ENCODE measurements around the gene UST.
"Not testable (repeated sequence)": the region's sequence is repeated elsewhere in the genome, so short reads cannot be mapped to it uniquely, and the experiment has no call there.

UST gene

DNA sequence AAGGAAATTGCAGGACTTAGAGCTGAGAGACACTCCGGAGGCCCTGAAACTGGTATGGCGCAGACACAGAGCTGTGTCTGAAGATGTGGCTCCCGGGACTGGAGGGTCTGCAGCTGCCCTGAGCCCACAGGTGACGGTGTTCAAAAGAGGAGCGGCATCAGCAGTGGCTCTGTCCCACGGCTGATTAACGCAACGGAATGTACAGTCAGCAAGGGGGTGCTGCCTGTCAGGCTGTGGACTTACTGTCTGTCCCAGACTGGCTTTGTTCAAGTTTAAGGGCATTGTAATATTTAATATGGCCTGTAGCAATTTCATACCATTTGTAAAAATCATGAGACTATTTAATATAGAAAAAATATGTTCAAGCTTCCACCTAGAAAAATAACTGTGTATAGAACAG, 342.7 kb downstream of the UST start:
- DNase-seq (ENCODE audit: low read depth) = no peak

DNA sequence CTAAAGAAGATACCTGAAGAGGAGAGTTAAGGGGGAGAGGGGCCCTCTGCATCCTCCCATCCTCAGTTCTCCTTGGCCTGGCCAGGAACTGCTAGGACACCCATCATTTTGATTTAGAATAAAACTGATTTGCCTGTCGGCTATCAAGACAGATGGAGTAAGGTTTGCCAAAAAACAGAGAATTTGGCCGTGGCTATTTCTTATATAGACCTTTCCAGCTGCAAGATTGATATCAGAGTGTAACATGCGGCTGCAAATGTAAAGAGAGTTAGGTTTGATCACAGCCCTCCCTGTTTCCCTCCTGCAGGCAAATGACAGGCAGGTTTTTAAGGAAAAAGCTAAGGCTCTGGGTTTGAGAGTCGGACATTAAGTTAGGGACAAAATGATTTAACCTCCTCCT, 344.1 kb downstream of the UST start:
- no peak for DNase-seq (ENCODE audit: low read depth)

DNA sequence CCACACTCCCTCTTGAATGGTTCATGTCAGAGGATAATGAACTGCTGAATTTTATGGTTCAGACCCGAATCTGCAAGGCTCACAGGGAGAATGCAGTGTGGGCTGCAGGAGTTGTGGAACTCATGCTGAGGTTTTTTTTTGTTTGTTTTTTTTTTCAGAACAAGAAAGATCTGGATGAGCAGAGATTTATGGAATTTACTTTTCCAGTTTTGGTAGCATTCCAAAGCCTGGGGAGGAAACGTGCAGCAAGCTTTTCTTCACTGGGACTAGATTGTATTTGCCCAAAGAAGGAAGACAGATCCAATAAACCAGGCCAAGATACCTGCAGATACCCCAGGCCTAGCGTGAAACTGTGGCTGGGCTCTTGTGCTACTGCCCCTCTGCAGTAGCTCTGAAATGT, 346.8 kb downstream of the UST start:
- no peak for DNase-seq (ENCODE audit: low read depth)

DNA sequence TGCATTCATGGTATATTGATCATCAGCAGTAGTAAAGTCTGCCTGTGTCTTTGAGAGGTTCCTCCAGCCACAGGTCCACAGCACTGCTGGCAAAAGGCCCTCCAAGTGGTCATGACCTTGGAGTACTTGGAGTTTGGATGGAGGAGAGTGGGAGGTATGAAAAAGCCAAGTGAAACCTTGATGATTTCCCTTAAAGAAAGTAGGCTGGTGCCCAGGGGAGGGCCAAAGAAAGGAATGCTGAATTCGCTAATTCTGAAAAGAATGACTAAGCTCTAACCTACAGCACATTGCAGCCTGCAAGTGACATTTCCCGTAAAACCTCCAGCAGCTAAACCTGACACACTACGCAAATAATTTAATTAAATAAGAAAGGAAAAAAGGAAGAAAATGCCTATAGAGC, 347.3 kb downstream of the UST start:
- no peak for DNase-seq (ENCODE audit: low read depth)

DNA sequence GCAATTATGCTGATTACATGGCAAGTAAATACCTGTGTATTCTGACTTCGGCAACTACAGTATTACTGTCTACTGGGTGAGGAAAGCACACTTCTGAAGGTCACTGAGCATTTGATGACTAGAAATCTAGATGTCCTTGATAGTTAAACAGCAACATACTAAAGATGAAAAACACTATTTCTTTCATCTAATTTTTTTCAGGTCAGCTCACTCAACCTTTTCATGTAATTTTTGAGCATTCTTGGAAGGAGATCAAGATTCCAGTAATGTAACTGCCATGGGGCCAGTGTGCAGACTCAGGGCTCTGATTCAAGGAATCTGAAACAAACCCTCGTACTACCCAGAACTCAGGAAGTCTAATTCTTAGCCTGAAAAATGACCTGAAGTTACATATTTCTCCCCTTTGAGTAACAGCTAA, 348.1 kb downstream of the UST start:
- DNase-seq (ENCODE audit: low read depth) = no peak

- DNase-seq (ENCODE audit: low read depth) = no peak
Measured at GRCh38 chr6:149095842-149096241, 349.0 kb downstream of the UST start.

DNA sequence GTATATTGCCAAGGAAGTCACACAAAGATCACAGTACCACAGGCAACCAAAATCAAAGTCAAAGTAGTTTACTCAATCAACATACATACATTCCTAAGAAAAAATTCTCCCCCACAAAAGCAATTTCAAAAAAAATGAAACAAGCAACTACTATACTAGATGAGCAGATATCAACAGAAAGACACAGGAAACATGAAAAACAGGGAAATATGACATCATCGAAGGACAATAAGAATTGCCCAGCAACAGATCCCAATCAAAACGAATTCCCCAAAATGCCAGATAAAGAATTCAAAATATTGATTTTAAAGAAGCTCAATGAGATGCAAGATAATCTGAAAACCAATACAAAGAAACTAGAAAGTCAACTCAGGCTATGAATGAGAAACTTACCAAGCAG, 351.0 kb downstream of the UST start:
- no peak for DNase-seq (ENCODE audit: low read depth)

DNA sequence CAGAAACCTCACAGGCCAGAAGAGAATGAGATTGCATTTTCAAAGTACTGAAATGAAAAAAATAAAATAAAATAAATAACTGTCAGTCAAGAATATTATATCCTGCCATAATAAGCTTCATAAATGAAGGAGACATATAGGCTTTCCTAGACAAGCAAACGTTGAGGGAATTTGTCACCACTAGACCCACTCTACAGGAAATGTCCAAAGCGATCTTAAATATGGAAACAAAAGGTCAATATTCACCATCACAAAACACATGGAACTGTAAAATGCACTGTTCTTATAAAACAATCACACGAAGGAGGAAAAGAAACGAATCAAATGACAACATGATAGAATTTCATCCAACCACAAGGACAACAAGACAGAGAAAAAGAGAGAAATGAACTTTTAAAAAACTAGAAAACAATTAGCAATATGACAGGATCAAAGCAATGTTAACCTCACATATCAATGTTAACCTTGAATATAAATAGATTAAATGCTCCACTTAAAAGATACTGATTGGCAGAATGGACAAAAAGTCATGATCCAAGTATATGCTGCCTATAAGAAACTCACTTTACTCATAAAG, 352.0 kb downstream of the UST start:
- DNase-seq (ENCODE audit: low read depth) = no peak

- DNase-seq (ENCODE audit: low read depth) = no peak
Measured at GRCh38 chr6:149102324-149102723, 355.5 kb downstream of the UST start.

DNA sequence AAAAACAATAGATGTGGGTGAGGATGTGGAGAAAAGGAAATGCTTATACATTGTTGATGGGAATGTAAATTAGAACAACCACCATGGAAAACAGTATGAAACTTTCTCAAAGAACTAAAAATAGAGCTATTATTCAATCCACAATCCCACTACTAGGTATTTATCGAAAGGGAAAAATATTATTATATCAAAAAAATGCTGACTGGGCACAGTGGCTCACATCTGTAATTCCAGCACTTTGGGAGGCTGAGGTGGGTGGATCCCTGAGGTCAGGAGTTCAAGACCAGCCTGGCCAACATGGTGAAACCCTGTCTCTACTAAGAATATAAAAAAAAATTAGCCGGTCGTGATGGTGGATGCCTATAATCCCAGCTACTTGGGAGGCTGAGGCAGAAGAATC, 357.1 kb downstream of the UST start:
- not testable (repeated sequence) for DNase-seq (ENCODE audit: low read depth)

- no peak for DNase-seq (ENCODE audit: low read depth)
Measured at GRCh38 chr6:149107520-149107919, 360.7 kb downstream of the UST start.

DNA sequence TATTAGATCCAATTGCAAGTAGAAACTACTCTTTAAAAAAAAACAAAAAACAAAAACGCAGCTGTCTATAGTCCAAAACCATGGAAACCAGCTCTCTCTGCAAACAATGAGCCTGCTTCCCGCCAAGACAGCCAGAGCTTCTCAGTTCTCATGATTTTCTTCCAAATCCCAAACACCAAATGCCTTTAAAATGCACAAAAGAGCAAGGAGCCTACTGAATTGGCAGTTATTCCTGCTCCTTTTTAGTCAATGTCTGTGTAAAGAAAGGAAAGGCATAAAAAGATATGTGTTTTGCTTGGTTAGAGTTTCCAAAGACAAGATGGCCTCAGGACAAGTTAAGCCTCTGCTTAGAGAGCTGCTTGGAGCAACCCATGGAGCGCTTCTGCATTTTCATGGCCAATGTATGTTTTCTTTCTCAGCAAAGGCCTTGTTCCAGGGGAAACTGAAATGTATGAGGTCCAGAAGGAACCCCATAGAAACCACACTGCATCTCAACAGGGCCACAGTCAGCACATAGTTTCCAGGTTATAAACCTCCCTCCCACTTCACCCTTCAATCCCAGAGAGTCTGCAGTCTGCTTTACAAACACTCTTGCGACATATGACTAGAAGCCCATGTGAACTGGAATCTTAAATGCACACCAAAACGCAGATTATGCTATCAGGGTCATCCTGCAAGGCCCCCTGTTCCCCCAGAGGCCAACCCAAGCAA, 361.4 kb downstream of the UST start:
- DNase-seq (ENCODE audit: low read depth) = no peak

- DNase-seq (ENCODE audit: low read depth) = no peak
Measured at GRCh38 chr6:149108749-149109100, 361.9 kb downstream of the UST start.

DNA sequence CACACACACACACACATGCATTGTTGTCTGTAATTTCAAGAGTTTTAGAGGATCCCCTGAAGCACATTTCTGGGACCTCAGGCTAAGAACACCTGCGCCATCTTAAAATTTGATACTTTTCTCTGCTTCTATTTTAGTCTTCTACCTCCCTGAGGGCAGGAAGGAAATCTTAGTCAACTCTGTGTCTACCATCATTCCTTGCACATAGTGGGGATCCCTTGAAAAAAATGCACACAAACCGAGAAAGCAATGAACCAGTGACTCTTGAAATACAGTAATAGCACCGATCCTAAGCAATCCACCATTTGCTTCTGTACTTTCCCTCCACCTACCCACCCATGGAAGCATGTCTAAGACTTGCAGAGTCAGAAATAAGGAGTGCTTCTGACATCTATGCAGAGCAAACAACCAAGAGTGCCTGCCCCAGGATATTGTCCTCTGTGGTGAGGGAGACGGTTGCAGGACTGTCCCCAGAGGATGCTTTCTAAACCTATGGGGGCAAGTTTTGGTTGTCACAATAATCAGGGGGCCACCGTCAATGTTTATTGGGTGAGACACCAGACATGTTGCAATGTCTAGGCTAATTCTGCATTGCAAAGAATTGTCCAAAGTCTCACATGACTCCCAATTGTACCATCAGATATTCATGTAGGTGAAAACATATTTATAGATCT, 362.7 kb downstream of the UST start:
- DNase-seq (ENCODE audit: low read depth) = no peak

DNA sequence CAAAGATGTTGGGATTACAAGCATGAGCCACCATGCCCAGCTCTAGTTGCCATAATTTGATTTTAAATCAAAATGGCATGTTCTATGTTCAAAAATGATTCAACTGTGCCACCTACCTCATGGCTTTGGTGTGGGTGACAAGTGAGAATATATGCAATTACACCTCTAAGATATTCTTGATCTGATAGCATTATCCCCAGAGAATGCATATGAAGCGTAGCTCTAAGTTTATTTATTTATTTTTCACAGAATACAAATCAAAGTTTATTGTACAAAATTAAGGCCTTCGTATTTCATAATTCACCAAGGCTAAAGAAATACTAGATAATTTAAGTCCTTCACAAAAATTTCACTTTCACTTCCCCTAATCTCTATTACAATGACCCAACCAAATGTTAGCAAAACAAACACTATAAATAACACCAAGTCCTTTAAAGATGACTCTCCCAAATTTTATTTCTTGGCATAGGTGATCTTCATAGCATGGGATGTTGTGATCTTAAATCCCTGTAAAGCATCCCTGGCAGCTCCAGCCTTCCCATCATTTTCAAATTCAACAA, 364.8 kb downstream of the UST start:
- no peak for DNase-seq (ENCODE audit: low read depth)

DNA sequence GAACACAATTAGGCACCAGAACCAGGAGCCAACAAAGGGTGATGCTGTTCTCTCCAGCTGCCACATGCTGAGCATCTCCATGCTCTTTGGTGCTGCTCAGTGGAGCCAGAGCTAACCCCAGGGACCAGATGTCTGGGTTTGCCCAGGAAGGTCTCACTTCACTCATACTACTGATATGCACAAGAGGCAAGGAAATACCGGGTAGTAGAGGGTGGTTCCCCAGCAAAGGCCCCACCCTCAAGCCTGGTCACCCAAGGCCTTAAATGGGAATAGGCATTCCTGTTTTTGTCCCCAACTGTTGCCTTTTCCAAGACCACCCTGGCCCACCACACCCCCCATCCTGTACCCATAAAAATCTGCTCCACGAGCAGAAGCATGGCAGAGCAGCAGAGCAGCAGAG, 366.1 kb downstream of the UST start:
- DNase-seq (ENCODE audit: low read depth) = no peak

- no peak for DNase-seq (ENCODE audit: low read depth)
Measured at GRCh38 chr6:149114167-149114566, 367.3 kb downstream of the UST start.

- DNase-seq (ENCODE audit: low read depth) = peak; percentile 35
Measured at GRCh38 chr6:149118737-149119653, 372.2 kb downstream of the UST start.

DNA sequence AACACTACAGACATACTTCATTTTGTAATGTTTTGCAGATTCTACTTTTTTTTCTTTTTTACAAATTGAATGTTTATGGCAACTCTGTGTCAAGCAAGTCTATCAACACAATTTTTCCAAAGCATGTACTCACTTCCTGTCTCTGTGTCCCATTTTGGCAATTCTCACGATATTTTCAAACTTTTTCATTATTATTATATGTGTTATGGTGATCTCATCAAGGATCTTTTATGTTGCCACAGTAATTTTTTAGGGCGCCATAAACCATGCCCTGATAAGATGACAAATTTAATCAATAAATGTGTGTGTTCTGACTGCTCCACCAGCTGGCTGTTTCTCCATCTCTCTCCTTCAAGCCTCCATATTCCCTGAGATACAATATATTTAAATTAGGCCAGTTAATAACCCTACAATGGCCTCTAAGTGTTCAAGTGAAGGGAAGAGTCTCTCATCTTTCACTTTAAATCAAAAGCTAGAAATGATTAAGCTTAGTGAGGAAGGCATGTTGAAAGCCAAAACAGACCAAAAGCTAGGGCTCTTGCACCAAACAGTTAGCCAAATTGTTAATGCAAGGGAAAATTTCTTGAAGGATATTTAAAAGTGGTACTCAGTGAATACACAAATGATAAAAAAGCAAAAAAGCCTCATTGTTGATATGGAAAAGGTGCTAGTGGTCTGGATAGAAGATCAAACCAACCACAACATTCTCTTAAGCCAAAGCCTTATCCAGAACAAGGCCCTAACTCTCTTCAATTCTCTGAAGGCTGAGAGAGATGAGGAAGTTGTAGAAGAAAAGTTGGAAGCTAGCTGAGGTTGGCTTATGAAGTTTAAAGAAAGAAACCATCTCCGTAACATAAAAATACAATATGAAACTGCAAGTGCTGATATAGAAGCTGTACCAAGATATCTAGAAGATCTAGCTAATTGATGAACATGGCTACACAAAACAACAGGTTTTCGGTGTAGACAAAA, 376.3 kb downstream of the UST start:
- no peak for DNase-seq (ENCODE audit: low read depth)

GRCh38 chr6:149125309-149125708, 378.5 kb downstream of the UST start:
- DNase-seq (ENCODE audit: low read depth) = no peak
